CD4-positive, alpha-beta T cell (primary cell): ENCODE measurements around the gene ATG7. TPM values are rescaled to one million over a fixed set of nuclear protein-coding genes. Genes with fewer than 3 reads are reported as not detected.

ENCODE experiments used
- ATAC-seq: fragments of 200-7000 bp; cut with Tn5 transposase; one replicate; pipeline ENCODE4 v1.10.0; 2022; ENCODE audit warnings: mild to moderate bottlenecking; ENCODE audit not compliant: poor library complexity
- CTCF ChIA-PET: fragments of 350-600 bp; sonication (Branson Sonifier 250); formaldehyde crosslinking; loops from one replicate; lab custom pipeline; 2021; ENCODE audit warnings: antibody characterized with exemption, inconsistent platforms; lab: Charles Lee
- POLR2A ChIA-PET: fragments of 350-600 bp; sonication (Branson Sonifier 250); formaldehyde crosslinking; loops from one replicate; lab custom pipeline; 2021; ENCODE audit warnings: antibody characterized with exemption, inconsistent platforms; lab: Charles Lee
- DNase-seq, 14 experiments: peaks; one replicate each; pipeline ENCODE4 v3.0.0-alpha.2; 2013 to 2020; ENCODE audit warnings: mixed read lengths in 2 of 14
- H3K27ac ChIP-seq, 2 donors: one replicate each; pipeline versions ENCODE4 v1.5.1 to v1.7.0; 2013; ENCODE audit warnings: low read length in 2 of 2, low read depth in 1 of 2, mild to moderate bottlenecking in 1 of 2
- H3K27me3 ChIP-seq, 2 experiments: 1 replicate in 1 of 2; 2 replicates in 1 of 2; pipeline versions ENCODE4 v1.6.1 to v1.7.0; 2013; ENCODE audit warnings: low read length in 2 of 2, control low read depth in 1 of 2, mild to moderate bottlenecking in 1 of 2, moderate library complexity in 1 of 2; ENCODE audit not compliant: insufficient read depth in 2 of 2, control insufficient read depth in 1 of 2
- H3K36me3 ChIP-seq: one replicate; pipeline ENCODE4 v1.6.1; 2013; ENCODE audit warnings: low read length, control low read depth; ENCODE audit not compliant: insufficient read depth
- H3K4me1 ChIP-seq: one replicate; pipeline ENCODE4 v1.6.1; 2013; ENCODE audit warnings: low read length, control low read depth; ENCODE audit not compliant: insufficient read depth
- H3K4me3 ChIP-seq: one replicate; pipeline ENCODE4 v1.5.1; 2013; ENCODE audit warnings: mild to moderate bottlenecking, low read length, moderate library complexity
- H3K9me3 ChIP-seq, 2 experiments: 1 replicate in 1 of 2; 2 replicates in 1 of 2; pipeline versions ENCODE4 v1.6.1 to v1.7.0; 2013; ENCODE audit warnings: low read length in 2 of 2, mild to moderate bottlenecking in 2 of 2, control low read depth in 1 of 2, moderate library complexity in 1 of 2; ENCODE audit not compliant: control insufficient read depth in 1 of 2, insufficient read depth in 1 of 2
- H3K27ac Mint-ChIP-seq: one replicate; pipeline ENCODE4 v1.8.0; 2020; ENCODE audit warnings: mixed read lengths
- H3K27me3 Mint-ChIP-seq: one replicate; pipeline ENCODE4 v1.8.0; 2021; ENCODE audit warnings: mixed read lengths
- H3K36me3 Mint-ChIP-seq: one replicate; pipeline ENCODE4 v1.8.0; 2021; ENCODE audit warnings: low read depth, mixed read lengths
- H3K4me1 Mint-ChIP-seq: one replicate; pipeline ENCODE4 v1.8.0; 2021; ENCODE audit warnings: low read depth, mixed read lengths
- H3K4me3 Mint-ChIP-seq: one replicate; pipeline ENCODE4 v1.8.0; 2020; ENCODE audit warnings: mild to moderate bottlenecking, mixed read lengths
- H3K9me3 Mint-ChIP-seq: one replicate; pipeline ENCODE4 v1.8.0; 2020; ENCODE audit warnings: mixed read lengths
- intact Hi-C, 2 experiments: fragments of 100-400 bp; cut with DNase I in 1 of 2; cut with micrococcal nuclease in 1 of 2; formaldehyde crosslinking; loops; one replicate each; pipeline versions ENCODE4 v1.15.1 to v1.9.0; 2023 to 2025; cut with DNase I, micrococcal nuclease
- total RNA-seq, 174 experiments: library from RNA in 2 of 174; stranded (reverse) in 2 of 174; gene quantifications; one replicate each; pipeline ENCODE4 v1.2.3 and lab custom pipeline; 2021 to 2026
- TF ChIP-seq, protein P1 (sequence below): fragments of 200-600 bp; IDR thresholded peaks from one replicate; pipeline ENCODE4 v1.8.0; 2022; ENCODE audit warnings: antibody characterized with exemption, mild to moderate bottlenecking

ATG7 gene
- total RNA-seq, 2 experiments from 2014 or later = 21.4 to 25.7 TPM

DNA sequence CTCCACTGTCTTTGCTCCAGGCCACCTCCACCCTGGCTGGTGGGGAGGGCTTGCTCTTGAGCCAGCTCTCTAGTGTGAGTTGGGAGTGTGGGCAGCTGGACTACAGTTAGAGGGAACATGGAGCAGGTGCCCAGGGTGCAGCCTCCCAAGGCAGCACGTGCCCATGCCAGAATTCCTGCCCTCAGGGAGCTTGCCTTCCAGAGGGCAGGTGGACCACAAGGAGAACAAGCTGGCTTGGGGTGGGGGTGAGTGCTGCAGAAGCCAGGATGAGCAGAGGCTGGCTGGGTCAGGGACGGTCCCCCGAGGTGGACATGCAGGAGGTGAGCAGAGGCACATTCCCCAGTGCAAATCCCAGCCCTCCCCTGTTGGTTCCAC is 282.0 kb downstream of the ATG7 start:
- Mint-ChIP-seq H3K4me1 (no peaks in the 10 kb centered on the region), H3K36me3 (peaks cover 51% of the 10 kb centered on the region), H3K9me3 (no peaks in the 10 kb centered on the region), H3K27me3 (no peaks in the 10 kb centered on the region), H3K4me3 (no peak overlapping the region), H3K27ac (no peak overlapping the region)
- ATAC-seq = no peak
- Histone ChIP-seq H3K36me3 (peaks cover 46% of the 10 kb centered on the region), H3K27me3 (no peaks in the 10 kb centered on the region), H3K4me3 (no peak overlapping the region), H3K27ac (no peak overlapping the region), H3K9me3 (peaks cover 0 to 9% of the 10 kb centered on the region in 2 experiments), H3K4me1 (no peaks in the 10 kb centered on the region)
- CTCF ChIA-PET = no interaction called here
- intact Hi-C loops = no loop called here
- TF ChIP-seq, protein P1, sequence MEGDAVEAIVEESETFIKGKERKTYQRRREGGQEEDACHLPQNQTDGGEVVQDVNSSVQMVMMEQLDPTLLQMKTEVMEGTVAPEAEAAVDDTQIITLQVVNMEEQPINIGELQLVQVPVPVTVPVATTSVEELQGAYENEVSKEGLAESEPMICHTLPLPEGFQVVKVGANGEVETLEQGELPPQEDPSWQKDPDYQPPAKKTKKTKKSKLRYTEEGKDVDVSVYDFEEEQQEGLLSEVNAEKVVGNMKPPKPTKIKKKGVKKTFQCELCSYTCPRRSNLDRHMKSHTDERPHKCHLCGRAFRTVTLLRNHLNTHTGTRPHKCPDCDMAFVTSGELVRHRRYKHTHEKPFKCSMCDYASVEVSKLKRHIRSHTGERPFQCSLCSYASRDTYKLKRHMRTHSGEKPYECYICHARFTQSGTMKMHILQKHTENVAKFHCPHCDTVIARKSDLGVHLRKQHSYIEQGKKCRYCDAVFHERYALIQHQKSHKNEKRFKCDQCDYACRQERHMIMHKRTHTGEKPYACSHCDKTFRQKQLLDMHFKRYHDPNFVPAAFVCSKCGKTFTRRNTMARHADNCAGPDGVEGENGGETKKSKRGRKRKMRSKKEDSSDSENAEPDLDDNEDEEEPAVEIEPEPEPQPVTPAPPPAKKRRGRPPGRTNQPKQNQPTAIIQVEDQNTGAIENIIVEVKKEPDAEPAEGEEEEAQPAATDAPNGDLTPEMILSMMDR = no peak
- POLR2A ChIA-PET = no interaction called here
- no peak for DNase-seq

DNA sequence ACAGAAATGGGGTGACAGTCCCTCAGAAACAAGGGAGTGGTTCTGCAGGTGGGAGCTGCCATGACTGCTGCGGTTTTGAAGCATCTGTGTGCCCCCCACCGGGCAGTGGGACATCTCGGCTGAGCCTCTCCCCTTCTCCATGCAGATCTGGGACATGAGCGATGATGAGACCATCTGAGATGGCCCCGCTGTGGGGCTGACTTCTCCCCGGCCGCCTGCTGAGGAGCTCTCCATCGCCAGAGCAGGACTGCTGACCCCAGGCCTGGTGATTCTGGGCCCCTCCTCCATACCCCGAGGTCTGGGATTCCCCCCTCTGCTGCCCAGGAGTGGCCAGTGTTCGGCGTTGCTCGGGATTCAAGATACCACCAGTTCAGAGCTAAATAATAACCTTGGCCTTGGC is 282.5 kb downstream of the ATG7 start:
- Mint-ChIP-seq H3K27ac (no peak overlapping the region), H3K36me3 (peaks cover 52% of the 10 kb centered on the region), H3K4me1 (peaks cover under 1% of the 10 kb centered on the region), H3K27me3 (no peaks in the 10 kb centered on the region), H3K9me3 (no peaks in the 10 kb centered on the region), H3K4me3 (no peak overlapping the region)
- H3K36me3 ChIP-seq = peaks cover 49% of the 10 kb centered on the region
- no peaks in the 10 kb centered on the region for H3K27me3 ChIP-seq
- ATAC-seq (no peak), DNase-seq (no peak)
- H3K4me1 ChIP-seq = no peaks in the 10 kb centered on the region
- ChIA-PET CTCF (no interaction called here), POLR2A (no interaction called here)
- TF ChIP-seq, protein P1 = no peak
- H3K27ac ChIP-seq = no peak overlapping the region
- peaks cover 0 to 9% of the 10 kb centered on the region in 2 experiments for H3K9me3 ChIP-seq
- no peak overlapping the region for H3K4me3 ChIP-seq
- intact Hi-C loops = no loop called here

DNA sequence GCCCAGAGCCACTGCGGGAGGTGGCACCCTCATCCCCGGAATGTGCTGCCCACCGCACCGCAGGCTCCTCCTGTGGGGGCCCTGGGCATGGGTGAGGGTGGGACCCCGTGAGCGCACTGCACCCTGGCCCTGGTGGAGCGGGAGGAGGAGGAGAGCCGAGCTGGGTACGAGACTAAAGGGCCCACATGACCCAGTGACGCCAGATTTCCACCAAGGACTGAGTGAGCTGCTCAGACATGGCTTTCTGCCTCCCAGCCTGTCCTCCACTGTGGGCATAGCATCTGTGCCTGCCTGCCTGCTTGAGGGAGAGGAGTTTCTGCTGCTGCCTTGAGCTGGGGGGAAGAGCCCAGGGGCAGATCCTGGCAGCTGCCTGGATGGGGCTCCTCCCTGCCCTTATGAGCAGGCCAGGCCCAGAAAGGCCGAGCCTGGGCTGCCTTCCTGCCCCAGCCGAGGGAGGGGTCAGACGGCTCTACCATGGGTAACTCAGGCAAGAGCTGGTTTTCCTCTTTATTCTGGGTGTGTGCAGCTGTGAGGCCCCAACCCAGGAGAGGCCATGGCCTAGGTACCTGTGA is 283.1 kb downstream of the ATG7 start:
- peaks cover 0 to 9% of the 10 kb centered on the region in 2 experiments for H3K9me3 ChIP-seq
- H3K27me3 Mint-ChIP-seq = no peaks in the 10 kb centered on the region
- ChIA-PET POLR2A (no interaction called here), CTCF (no interaction called here)
- no peak overlapping the region for H3K4me3 Mint-ChIP-seq
- H3K36me3 Mint-ChIP-seq = peaks cover 58% of the 10 kb centered on the region
- DNase-seq = no peak
- H3K27ac Mint-ChIP-seq = no peak overlapping the region
- H3K9me3 Mint-ChIP-seq = no peaks in the 10 kb centered on the region
- H3K4me1 ChIP-seq = no peaks in the 10 kb centered on the region
- no peak overlapping the region for H3K27ac ChIP-seq
- intact Hi-C loops = no loop called here
- H3K27me3 ChIP-seq = no peaks in the 10 kb centered on the region
- no peak overlapping the region for H3K4me3 ChIP-seq
- ATAC-seq = no peak
- H3K4me1 Mint-ChIP-seq = peaks cover 5% of the 10 kb centered on the region
- H3K36me3 ChIP-seq = peaks cover 49% of the 10 kb centered on the region
- TF ChIP-seq, protein P1 = no peak
